Embryonic facial prominence (tissue), 1 donor: ENCODE results near the gene ANTXR1.

Experiments
- DNase-seq: peaks from one replicate; pipeline ENCODE4 v3.0.0-alpha.2; 2016; ENCODE audit errors: extremely low spot score

Gene ANTXR1

GRCh38 chr2:69013142-69013839, at the start of gene ANTXR1:
Gene ANTXR1, plus strand, starts transcription at chr2:69013179. Its CDS starts 321 bp downstream, at chr2:69013500.
- DNase-seq: peak; percentile 74

- no peak for DNase-seq
These were observed 48.7 kb upstream of the ANTXR1 start for GRCh38 chr2:68964282-68964681.

- no peak for DNase-seq
These were observed 44.8 kb upstream of the ANTXR1 start for GRCh38 chr2:68968221-68968620.

GRCh38 chr2:68969736-68970490, 43.1 kb upstream of the ANTXR1 start:
- DNase-seq: no peak

- DNase-seq: no peak
These were observed 42.3 kb upstream of the ANTXR1 start for GRCh38 chr2:68970566-68971265.

GRCh38 chr2:68971591-68972231, 41.3 kb upstream of the ANTXR1 start:
- no peak for DNase-seq

GRCh38 chr2:68974251-68974650, 38.7 kb upstream of the ANTXR1 start, which contains the start of gene GKN1:
Gene GKN1, plus strand, starts transcription at chr2:68974636. Its CDS starts 42 bp downstream, at chr2:68974678.
- no peak for DNase-seq

GRCh38 chr2:68974946-68975665, 37.9 kb upstream of the ANTXR1 start:
- no peak for DNase-seq

GRCh38 chr2:68975844-68976243, 37.1 kb upstream of the ANTXR1 start:
- DNase-seq: no peak

GRCh38 chr2:68977453-68977852, 35.5 kb upstream of the ANTXR1 start:
- no peak for DNase-seq

- DNase-seq: no peak
These were observed 34.9 kb upstream of the ANTXR1 start for GRCh38 chr2:68978098-68978497.

- DNase-seq: no peak
These were observed 32.0 kb upstream of the ANTXR1 start for GRCh38 chr2:68980956-68981355.

GRCh38 chr2:68987021-68987503, 25.9 kb upstream of the ANTXR1 start:
- DNase-seq: no peak

GRCh38 chr2:68989035-68989434, 23.9 kb upstream of the ANTXR1 start:
- no peak for DNase-seq

- no peak for DNase-seq
These were observed 20.6 kb upstream of the ANTXR1 start for GRCh38 chr2:68992341-68992740.

GRCh38 chr2:68992933-68993332, 20.0 kb upstream of the ANTXR1 start:
- DNase-seq: no peak

- no peak for DNase-seq
These were observed 19.3 kb upstream of the ANTXR1 start for GRCh38 chr2:68993660-68994059.

GRCh38 chr2:68994864-68995263, 18.1 kb upstream of the ANTXR1 start:
- no peak for DNase-seq

- DNase-seq: no peak
These were observed 17.1 kb upstream of the ANTXR1 start for GRCh38 chr2:68995916-68996315.

- no peak for DNase-seq
These were observed 15.6 kb upstream of the ANTXR1 start for GRCh38 chr2:68997401-68997800.

- DNase-seq: no peak
These were observed 11.1 kb upstream of the ANTXR1 start for GRCh38 chr2:69001879-69002278.
